H9 (cell line): ENCODE measurements around the gene LY6G5C. TPM values are rescaled to one million over a fixed set of nuclear protein-coding genes. Genes with fewer than 3 reads are reported as not detected.

ENCODE experiments used
- DNase-seq: peaks from one replicate; pipeline ENCODE4 v3.0.0-alpha.2; 2017
- H2AFZ ChIP-seq: one replicate; pipeline ENCODE4 v1.6.1; 2013; ENCODE audit warnings: mild to moderate bottlenecking, low read length, control low read depth, moderate library complexity
- H2AK5ac ChIP-seq: 2 replicates; pipeline ENCODE4 v1.6.1; 2013; ENCODE audit warnings: low read length, control low read depth, mixed read lengths; ENCODE audit not compliant: insufficient read length
- H2BK120ac ChIP-seq: one replicate; pipeline ENCODE4 v1.6.1; 2013; ENCODE audit warnings: low read depth, mild to moderate bottlenecking, low read length, control low read depth, inconsistent platforms; ENCODE audit not compliant: poor library complexity, severe bottlenecking
- H2BK12ac ChIP-seq: 2 replicates; pipeline ENCODE4 v1.6.1; 2013; ENCODE audit warnings: low read length, control low read depth, mixed read lengths, low read depth; ENCODE audit not compliant: insufficient read length
- H2BK15ac ChIP-seq: 2 replicates; pipeline ENCODE4 v1.6.1; 2013; ENCODE audit warnings: low read depth, low read length, control low read depth
- H2BK20ac ChIP-seq: one replicate; pipeline ENCODE4 v1.6.1; 2013; ENCODE audit warnings: low read depth, mild to moderate bottlenecking, low read length, control low read depth, inconsistent platforms; ENCODE audit not compliant: poor library complexity, severe bottlenecking
- H2BK5ac ChIP-seq: 2 replicates; pipeline ENCODE4 v1.6.1; 2013; ENCODE audit warnings: low read length, control low read depth, mixed read lengths; ENCODE audit not compliant: insufficient read length
- H3K14ac ChIP-seq: 2 replicates; pipeline ENCODE4 v1.6.1; 2013; ENCODE audit warnings: low read length, control low read depth; ENCODE audit not compliant: insufficient read depth
- H3K18ac ChIP-seq: 2 replicates; pipeline ENCODE4 v1.6.1; 2013; ENCODE audit warnings: low read depth, mild to moderate bottlenecking, mixed read lengths, low read length, control low read depth; ENCODE audit not compliant: insufficient read length
- H3K23ac ChIP-seq: 2 replicates; pipeline ENCODE4 v1.6.1; 2013; ENCODE audit warnings: low read length, control low read depth, mixed read lengths, low read depth; ENCODE audit not compliant: insufficient read length
- H3K23me2 ChIP-seq: 2 replicates; pipeline ENCODE4 v1.6.1; 2013; ENCODE audit warnings: low read depth, mild to moderate bottlenecking, mixed read lengths, low read length, control low read depth; ENCODE audit not compliant: insufficient read length, poor library complexity, severe bottlenecking
- H3K27ac ChIP-seq: 2 replicates; pipeline ENCODE4 v1.5.1; 2013; ENCODE audit warnings: low read length, control low read depth, mixed read lengths, low read depth; ENCODE audit not compliant: insufficient read length
- H3K27me3 ChIP-seq: 2 replicates; pipeline ENCODE4 v1.6.1; 2013; ENCODE audit warnings: low read length, control low read depth, inconsistent platforms; ENCODE audit not compliant: insufficient read depth
- H3K4ac ChIP-seq: 2 replicates; pipeline ENCODE4 v1.6.1; 2013; ENCODE audit warnings: low read depth, mild to moderate bottlenecking, control low read depth, inconsistent platforms, low read length, moderate library complexity
- H3K4me1 ChIP-seq: 2 replicates; pipeline ENCODE4 v1.6.1; 2013; ENCODE audit warnings: low read length, control low read depth, inconsistent platforms; ENCODE audit not compliant: insufficient read depth
- H3K4me2 ChIP-seq: 2 replicates; pipeline ENCODE4 v1.6.1; 2013; ENCODE audit warnings: low read length, control low read depth, mixed read lengths; ENCODE audit not compliant: insufficient read length, insufficient read depth
- H3K56ac ChIP-seq: 2 replicates; pipeline ENCODE4 v1.6.1; 2013; ENCODE audit warnings: low read depth, mild to moderate bottlenecking, mixed read lengths, low read length, control low read depth; ENCODE audit not compliant: insufficient read length
- H3K79me1 ChIP-seq: 2 replicates; pipeline ENCODE4 v1.6.1; 2013; ENCODE audit warnings: low read depth, mild to moderate bottlenecking, moderate library complexity, low read length, control low read depth, inconsistent platforms; ENCODE audit not compliant: insufficient read depth, poor library complexity, severe bottlenecking
- H3K79me2 ChIP-seq: 2 replicates; pipeline ENCODE4 v1.6.1; 2013; ENCODE audit warnings: low read length, control low read depth, inconsistent platforms; ENCODE audit not compliant: insufficient read depth
- H3K9ac ChIP-seq: 2 replicates; pipeline ENCODE4 v1.6.1; 2013; ENCODE audit warnings: low read length, control low read depth, mixed read lengths; ENCODE audit not compliant: insufficient read length; ENCODE audit errors: extremely low read depth
- H3K9me3 ChIP-seq: one replicate; pipeline ENCODE4 v1.6.1; 2013; ENCODE audit warnings: low read depth, low read length, inconsistent platforms; ENCODE audit not compliant: control insufficient read depth
- H3T11ph ChIP-seq: one replicate; pipeline ENCODE4 v1.6.1; 2013; ENCODE audit warnings: mild to moderate bottlenecking, low read length, control low read depth, inconsistent platforms
- H4K20me1 ChIP-seq: one replicate; pipeline ENCODE4 v1.6.1; 2013; ENCODE audit not compliant: control insufficient read depth, insufficient read length, insufficient read depth
- H4K5ac ChIP-seq: 2 replicates; pipeline ENCODE4 v1.6.1; 2013; ENCODE audit warnings: low read depth, mild to moderate bottlenecking, mixed read lengths, low read length, control low read depth; ENCODE audit not compliant: insufficient read length
- H4K8ac ChIP-seq: replicated peaks from 2 replicates; pipeline ENCODE4 v1.6.1; 2013; ENCODE audit warnings: low read length, control low read depth, mixed read lengths, low read depth; ENCODE audit not compliant: insufficient read length
- H4K91ac ChIP-seq: 2 replicates; pipeline ENCODE4 v1.6.1; 2013; ENCODE audit warnings: low read depth, mild to moderate bottlenecking, moderate library complexity, mixed read lengths, low read length, control low read depth; ENCODE audit not compliant: insufficient read length
- H3K27ac Mint-ChIP-seq, 3 experiments: 2 replicates in 2 of 3; 3 replicates in 1 of 3; pipeline ENCODE4 v1.8.0; 2020 to 2021; ENCODE audit warnings: mixed read lengths in 3 of 3, mild to moderate bottlenecking in 1 of 3, moderate library complexity in 1 of 3
- H3K27me3 Mint-ChIP-seq: 2 replicates; pipeline ENCODE4 v1.8.0; 2021; ENCODE audit warnings: low read depth, mild to moderate bottlenecking, moderate library complexity, mixed read lengths
- H3K36me3 Mint-ChIP-seq, 3 experiments: 2 replicates in 2 of 3; 3 replicates in 1 of 3; pipeline ENCODE4 v1.8.0; 2020 to 2021; ENCODE audit warnings: low read depth in 3 of 3, mixed read lengths in 3 of 3; ENCODE audit not compliant: insufficient read depth in 1 of 3
- H3K4me1 Mint-ChIP-seq, 2 experiments: 2 replicates each; pipeline ENCODE4 v1.8.0; 2020; ENCODE audit warnings: mixed read lengths in 2 of 2
- H3K4me3 Mint-ChIP-seq, 2 experiments: 2 replicates in 1 of 2; 3 replicates in 1 of 2; pipeline ENCODE4 v1.8.0; 2020 to 2021; ENCODE audit warnings: mild to moderate bottlenecking in 2 of 2, mixed read lengths in 2 of 2, moderate library complexity in 1 of 2
- H3K9me3 Mint-ChIP-seq, 2 experiments: 2 replicates in 1 of 2; 3 replicates in 1 of 2; pipeline ENCODE4 v1.8.0; 2020; ENCODE audit warnings: mild to moderate bottlenecking in 2 of 2, mixed read lengths in 2 of 2, moderate library complexity in 1 of 2
- WGBS: extraction: QIAGEN DNeasy Blood & Tissue Kit; methylation state at CpG from one replicate; pipeline ENCODE4 v1.1.7; 2013; ENCODE audit warnings: missing lambda C conversion rate, low lambda C conversion rate, mixed read lengths; ENCODE audit not compliant: insufficient read length; ENCODE audit errors: extremely low coverage; 5-methylcytosine and 5-hydroxymethylcytosine counted together
- total RNA-seq: library from RNA; stranded (reverse); gene quantifications from 2 replicates; pipeline ENCODE4 v1.2.1, GENCODE V29; 2021
- TF ChIP-seq, protein P1 (sequence below): fragments of 200-600 bp; sonication (generic); conservative IDR thresholded peaks from 3 replicates; pipeline ENCODE4 v1.8.0; 2021; ENCODE audit warnings: antibody characterized with exemption, mild to moderate bottlenecking

LY6G5C gene
- total RNA-seq, 1 experiment from 2014 or later: 2.2 TPM

DNA sequence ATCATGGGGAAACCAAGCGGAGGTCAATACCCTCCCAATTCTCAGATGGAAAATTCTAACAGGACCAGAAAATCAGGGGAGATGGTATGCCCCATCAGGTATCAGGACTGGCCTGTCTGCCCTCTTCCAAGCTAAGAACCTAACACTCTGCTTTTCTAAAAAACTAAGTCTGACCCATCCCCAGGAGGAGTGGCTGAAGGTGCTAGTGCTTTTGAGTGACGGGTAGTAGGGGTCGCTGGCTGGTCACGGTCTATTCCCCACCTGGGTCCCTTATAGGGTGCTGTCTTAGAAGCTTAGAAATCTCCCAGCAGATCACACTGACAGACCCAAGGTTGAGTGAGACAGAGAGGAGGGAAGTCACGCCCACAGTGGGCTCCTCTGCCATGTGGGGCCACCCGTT is 12.7 kb upstream of the LY6G5C start:
- H3K4me1 ChIP-seq: no peaks in the 10 kb centered on the region
- no peak overlapping the region for H3K4ac ChIP-seq
- H3K18ac ChIP-seq: no peak overlapping the region
- no peaks in the 10 kb centered on the region for H4K20me1 ChIP-seq
- H3T11ph ChIP-seq: no peak overlapping the region
- Mint-ChIP-seq H3K9me3 (no peaks in the 10 kb centered on the region), H3K4me3 (no peak overlapping the region), H3K36me3 (peaks cover 9 to 55% (median 37%) of the 10 kb centered on the region in 3 experiments; a peak in 6 of 7 replicates), H3K27me3 (no peaks in the 10 kb centered on the region), H3K4me1 (peaks cover 0 to 1% of the 10 kb centered on the region in 2 experiments; a peak in 1 of 4 replicates), H3K27ac (no peak overlapping the region)
- no peak overlapping the region for H4K8ac ChIP-seq
- H2BK20ac ChIP-seq: no peak overlapping the region
- no peaks in the 10 kb centered on the region for H3K27me3 ChIP-seq
- no peak overlapping the region for H2AK5ac ChIP-seq
- no peak overlapping the region for H2BK15ac ChIP-seq
- H3K14ac ChIP-seq: no peak overlapping the region
- WGBS: no CpG with 5 or more reads among the region's 6 CpGs
- no peak overlapping the region for H3K56ac ChIP-seq
- H3K79me1 ChIP-seq: no peaks in the 10 kb centered on the region
- no peak overlapping the region for H3K27ac ChIP-seq
- H3K23me2 ChIP-seq: no peaks in the 10 kb centered on the region
- TF ChIP-seq, protein P1, sequence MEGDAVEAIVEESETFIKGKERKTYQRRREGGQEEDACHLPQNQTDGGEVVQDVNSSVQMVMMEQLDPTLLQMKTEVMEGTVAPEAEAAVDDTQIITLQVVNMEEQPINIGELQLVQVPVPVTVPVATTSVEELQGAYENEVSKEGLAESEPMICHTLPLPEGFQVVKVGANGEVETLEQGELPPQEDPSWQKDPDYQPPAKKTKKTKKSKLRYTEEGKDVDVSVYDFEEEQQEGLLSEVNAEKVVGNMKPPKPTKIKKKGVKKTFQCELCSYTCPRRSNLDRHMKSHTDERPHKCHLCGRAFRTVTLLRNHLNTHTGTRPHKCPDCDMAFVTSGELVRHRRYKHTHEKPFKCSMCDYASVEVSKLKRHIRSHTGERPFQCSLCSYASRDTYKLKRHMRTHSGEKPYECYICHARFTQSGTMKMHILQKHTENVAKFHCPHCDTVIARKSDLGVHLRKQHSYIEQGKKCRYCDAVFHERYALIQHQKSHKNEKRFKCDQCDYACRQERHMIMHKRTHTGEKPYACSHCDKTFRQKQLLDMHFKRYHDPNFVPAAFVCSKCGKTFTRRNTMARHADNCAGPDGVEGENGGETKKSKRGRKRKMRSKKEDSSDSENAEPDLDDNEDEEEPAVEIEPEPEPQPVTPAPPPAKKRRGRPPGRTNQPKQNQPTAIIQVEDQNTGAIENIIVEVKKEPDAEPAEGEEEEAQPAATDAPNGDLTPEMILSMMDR: no peak
- no peak overlapping the region for H3K4me2 ChIP-seq
- no peak overlapping the region for H3K9ac ChIP-seq
- H3K9me3 ChIP-seq: no peaks in the 10 kb centered on the region
- H3K79me2 ChIP-seq: no peaks in the 10 kb centered on the region
- no peak overlapping the region for H2BK5ac ChIP-seq
- no peak overlapping the region for H4K5ac ChIP-seq
- H2AFZ ChIP-seq: no peak overlapping the region
- no peak overlapping the region for H4K91ac ChIP-seq
- H3K23ac ChIP-seq: no peak overlapping the region
- no peak overlapping the region for H2BK120ac ChIP-seq
- DNase-seq: no peak
- no peak overlapping the region for H2BK12ac ChIP-seq
